NT2/D1 (cell line): ENCODE data around the gene CUEDC2.

Source experiments
- SUZ12 ChIP-seq: IDR thresholded peaks from 2 replicates; pipeline ENCODE4 v1.6.1; 2011; ENCODE audit not compliant: insufficient read length, insufficient read depth; ENCODE audit errors: extremely low read depth
- YY1 ChIP-seq: IDR thresholded peaks from 2 replicates; pipeline ENCODE4 v1.6.1; 2011; ENCODE audit not compliant: insufficient read length, insufficient read depth

GRCh38 chr10:102401342-102401654, 31.1 kb downstream of the CUEDC2 start:
- TF ChIP-seq SUZ12, result no peak
- no peak for TF ChIP-seq YY1
